Activated CD4-positive, CD25-positive, alpha-beta regulatory T cell treated with anti-CD3 and anti-CD28 coated beads, Interleukin-2, amount 50 U/mL, for 24 hours (primary cell): ENCODE results near the gene BTBD17.

ENCODE experiments used
- ATAC-seq, 2 donors: fragments of 150-1000 bp; cut with Tn5 transposase; one replicate each; pipeline ENCODE4 v1.10.0; 2021; ENCODE audit warnings: mild to moderate bottlenecking in 1 of 2, moderate library complexity in 1 of 2

BTBD17 gene

DNA sequence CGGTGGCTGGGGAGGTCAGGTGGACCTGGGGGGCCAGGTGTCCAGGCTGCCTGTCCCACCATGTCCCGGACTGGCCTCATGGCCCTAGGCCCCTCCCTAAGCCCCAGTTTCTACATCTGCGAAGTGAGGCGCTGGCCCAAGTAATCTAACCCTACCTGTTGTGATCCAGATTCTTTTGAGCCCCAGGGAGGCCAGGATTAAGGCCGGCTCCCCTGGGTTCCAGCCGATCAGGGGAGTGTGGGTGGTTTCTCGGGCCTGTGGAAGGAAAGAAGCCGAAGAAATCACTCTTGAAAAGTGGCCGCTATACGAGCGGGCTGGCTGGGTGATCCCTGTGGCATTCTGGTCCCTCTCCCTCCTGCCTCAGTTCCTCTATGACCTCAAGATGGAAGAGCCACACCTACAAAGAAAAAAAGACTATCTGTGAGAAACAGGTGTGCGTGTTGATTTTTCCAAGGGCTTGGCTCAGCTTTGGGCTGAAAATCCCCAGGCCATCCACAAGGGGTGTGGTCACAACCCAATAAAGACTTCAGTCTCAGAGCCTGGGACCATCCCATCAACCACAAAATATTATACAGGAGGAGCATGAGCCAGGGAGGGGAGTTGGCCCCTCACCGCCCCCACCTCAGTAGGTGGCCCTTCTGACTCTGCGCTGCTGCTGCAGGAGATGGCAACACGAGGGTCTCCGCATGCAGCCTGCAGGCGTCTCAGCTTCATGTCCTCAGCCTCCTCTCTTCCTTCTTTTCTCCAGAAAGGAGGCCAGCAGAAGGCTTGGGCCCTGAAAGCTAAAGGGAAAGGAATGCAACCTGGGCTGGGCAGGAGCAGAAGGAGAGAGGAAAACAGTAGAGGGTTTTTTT lies 25.9 kb upstream of the BTBD17 start:
- no peak for ATAC-seq

- no peak for ATAC-seq
Observed at GRCh38 chr17:74386386-74386785, 24.7 kb upstream of the BTBD17 start.

DNA sequence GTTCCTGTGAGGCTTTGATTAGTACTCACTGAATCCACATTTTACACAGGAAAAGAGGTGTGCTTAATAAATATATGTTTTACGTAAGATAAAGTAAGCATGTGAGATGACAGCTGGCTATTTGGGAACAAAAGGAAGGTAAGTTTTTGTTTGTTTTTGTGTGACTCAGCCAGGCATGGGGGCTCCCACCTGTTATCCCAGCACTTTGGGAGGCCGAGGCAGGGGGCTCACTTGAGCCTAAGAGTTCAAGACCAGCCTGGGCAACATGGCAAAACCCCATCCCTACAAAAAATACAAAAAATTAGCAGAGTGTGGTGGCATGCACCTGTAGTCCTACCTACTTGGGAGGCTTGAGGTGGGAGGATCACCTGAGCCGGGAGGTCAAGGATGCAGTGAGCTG lies 23.5 kb upstream of the BTBD17 start:
- no peak for ATAC-seq

- no peak for ATAC-seq
Observed at GRCh38 chr17:74383141-74383540, 21.5 kb upstream of the BTBD17 start.

- no peak for ATAC-seq
Observed at GRCh38 chr17:74380959-74381808, 19.5 kb upstream of the BTBD17 start.

GRCh38 chr17:74380086-74380958 lies 18.7 kb upstream of the BTBD17 start:
- ATAC-seq, result no peak

GRCh38 chr17:74379495-74380085 lies 17.9 kb upstream of the BTBD17 start:
- peak; percentile 80 to 85 for ATAC-seq

- ATAC-seq, result no peak
Observed at GRCh38 chr17:74374858-74375257, 13.2 kb upstream of the BTBD17 start.

GRCh38 chr17:74373838-74374606 lies 12.4 kb upstream of the BTBD17 start:
- no peak for ATAC-seq

GRCh38 chr17:74372426-74372825 lies 10.8 kb upstream of the BTBD17 start:
- ATAC-seq, result no peak

- no peak for ATAC-seq
Observed at GRCh38 chr17:74371653-74372147, 10.0 kb upstream of the BTBD17 start.

DNA sequence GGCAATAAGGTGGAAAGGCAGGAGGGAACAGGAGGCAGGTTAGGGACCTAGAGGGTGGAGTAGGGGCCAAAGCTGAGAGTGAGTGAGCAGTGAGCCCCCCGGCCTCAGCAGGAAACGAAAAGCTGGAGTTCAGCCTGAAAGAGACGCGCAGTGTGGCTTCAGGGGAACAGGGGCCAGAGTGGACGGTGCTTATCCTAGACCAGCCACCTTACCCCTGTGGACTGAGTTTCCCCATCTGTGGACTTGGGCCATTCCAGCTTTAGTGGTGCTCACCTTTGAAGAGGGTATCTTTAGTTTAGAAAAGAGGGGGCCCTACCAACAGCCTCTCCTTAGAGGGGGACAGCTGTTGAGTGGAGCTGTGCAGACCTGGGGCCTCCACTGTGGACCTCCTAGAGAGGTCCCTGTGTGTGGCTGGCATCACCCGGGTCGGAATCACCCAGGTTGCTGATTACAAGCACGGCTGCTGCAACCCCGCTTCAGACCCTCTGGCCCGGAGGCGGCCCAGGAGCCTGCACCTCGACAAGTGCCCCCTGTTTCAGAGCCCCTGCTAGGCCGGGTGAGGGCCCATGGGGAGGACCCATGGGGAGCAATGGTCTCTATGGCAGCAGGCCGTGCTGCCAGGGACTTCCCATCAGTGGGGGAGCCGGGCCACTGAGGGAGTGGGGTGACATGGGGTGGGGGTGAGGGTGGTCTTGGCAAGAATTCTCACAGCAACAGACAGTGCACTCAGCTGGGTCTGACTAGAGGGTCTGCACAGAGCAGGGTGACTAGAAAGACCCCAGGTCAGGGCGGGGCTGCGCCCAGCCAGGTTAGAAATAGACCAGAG lies 8.2 kb upstream of the BTBD17 start:
- no peak for ATAC-seq

DNA sequence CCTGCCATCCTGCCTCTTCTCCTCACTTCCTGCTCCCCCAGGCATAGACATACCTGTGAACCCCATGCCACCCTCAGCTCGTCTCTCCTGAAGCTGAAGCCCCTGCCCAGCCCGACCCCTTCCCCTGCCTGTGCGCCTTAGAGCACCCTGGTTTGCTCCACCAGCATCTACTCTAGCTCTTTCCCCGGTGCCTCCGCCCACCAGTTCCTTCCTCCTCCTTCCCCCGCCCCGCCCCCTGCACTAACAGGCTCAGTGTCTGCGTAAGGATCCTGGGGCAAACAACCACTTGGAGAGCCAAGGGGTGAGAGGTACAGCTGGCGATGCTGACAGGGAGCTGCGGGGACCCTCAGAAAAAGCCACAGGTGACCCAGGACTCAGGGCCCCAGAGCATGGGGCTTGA lies 7.6 kb upstream of the BTBD17 start:
- ATAC-seq, result peak in 1 of 2 donors; percentile 55

- ATAC-seq, result peak; percentile 57 to 59
Observed at GRCh38 chr17:74368341-74369081, 6.8 kb upstream of the BTBD17 start.

- ATAC-seq, result no peak
Observed at GRCh38 chr17:74367206-74367605, 5.5 kb upstream of the BTBD17 start, which contains the start of gene GPR142. Gene GPR142 (plus strand): TSS chr17:74367506. CDS start chr17:74369541, 2,035 bp downstream.

DNA sequence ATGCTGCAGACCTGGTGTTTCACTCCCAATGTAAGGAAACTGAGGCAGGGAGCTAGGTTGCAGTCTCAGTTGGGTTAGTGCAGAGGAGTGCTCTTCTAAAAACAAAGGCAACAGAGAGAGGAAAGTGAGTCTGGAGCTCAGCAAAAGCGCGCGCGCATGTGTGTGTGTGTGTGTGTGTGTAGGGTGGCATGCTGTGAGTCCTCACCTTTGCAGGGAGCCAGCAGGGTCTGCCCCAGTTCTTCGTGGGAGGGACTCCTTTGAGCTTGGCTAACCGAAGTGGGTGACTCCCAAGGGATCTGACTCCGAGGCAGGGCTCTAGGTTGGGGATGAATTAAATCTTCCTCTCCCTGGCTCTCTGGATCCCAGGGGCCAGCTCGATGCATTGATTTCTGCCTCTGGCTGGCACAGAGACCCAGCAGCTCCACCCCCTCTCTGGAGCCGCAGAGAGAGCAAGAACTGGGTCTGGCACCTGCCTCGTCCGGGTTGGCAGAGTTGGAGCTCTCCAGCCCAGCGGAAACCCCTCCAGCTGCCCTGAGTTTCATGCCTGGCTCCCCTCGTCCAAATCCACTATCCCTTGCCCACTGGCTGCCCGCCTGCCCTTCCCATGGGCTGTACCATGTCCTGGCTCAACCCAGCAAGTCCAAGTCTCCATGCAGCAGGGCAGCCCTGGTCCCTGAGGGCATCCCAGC lies 1.3 kb upstream of the BTBD17 start:
- no peak for ATAC-seq

DNA sequence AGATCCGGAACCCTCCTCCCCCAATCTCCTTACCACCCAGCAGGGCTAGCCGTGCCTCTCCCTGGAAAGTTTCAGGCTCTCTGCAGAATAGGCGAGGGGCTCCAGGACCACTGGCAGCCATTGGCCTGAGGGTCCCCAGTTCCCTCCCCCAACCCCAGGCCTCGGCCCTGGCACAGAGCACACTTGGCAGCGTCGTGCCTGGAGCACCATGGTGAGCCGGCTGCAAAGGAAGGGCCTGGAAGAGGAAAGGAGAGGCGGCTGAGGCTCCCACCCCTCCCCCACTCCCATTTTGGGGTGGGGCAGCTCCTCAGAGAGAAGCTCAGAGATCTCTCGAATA lies 369 bp upstream of the BTBD17 start:
- ATAC-seq, result no peak

DNA sequence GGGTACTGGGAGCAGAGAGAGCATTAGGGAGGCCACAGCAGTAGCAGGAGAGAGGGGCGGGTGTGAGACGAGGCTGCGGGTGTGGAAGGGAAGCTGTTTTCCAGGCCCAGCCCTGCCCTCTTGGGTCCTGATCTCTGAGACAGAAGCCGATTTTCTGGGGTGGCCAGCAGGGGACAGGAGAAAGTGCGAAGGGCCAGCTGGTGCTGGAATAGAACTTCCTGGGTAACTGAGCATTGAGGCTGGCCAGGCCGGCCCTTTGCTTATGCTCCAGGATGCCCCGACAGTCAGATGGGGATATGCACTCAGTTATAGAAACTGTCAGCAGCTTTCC lies 804 bp downstream of the BTBD17 start:
- ATAC-seq, result no peak

GRCh38 chr17:74359916-74360315 lies 1.8 kb downstream of the BTBD17 start:
- ATAC-seq, result no peak
